Embryonic facial prominence (tissue), 1 donor: ENCODE results near the gene NPS.

Source experiments
- DNase-seq: peaks from one replicate; pipeline ENCODE4 v3.0.0-alpha.2; 2016; ENCODE audit errors: extremely low spot score

Gene NPS, protein sequence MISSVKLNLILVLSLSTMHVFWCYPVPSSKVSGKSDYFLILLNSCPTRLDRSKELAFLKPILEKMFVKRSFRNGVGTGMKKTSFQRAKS

DNA sequence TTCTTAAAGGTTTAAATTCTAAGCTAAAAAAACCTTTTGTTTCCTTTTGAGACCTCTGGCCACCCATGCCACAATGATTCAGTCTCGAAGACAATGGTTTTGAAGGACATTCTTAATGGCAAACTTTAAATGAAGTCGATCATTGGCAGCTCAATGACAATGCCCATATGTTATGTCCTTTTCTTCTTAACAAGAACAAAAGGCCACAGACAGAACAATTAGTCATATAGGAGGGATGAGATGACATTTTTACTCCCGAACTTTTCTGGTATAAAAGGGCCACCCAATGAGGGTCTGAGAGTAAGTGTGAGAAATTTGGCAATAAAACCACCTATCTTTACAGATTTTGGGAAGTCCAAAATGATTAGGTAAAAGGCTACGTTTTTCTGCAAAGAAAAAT lies at the start of gene NPS:
NPS (plus strand) TSS at position 301 of the 400 bp plus-strand sequence; CDS start at position 361, 60 bp downstream.
- no peak for DNase-seq

DNA sequence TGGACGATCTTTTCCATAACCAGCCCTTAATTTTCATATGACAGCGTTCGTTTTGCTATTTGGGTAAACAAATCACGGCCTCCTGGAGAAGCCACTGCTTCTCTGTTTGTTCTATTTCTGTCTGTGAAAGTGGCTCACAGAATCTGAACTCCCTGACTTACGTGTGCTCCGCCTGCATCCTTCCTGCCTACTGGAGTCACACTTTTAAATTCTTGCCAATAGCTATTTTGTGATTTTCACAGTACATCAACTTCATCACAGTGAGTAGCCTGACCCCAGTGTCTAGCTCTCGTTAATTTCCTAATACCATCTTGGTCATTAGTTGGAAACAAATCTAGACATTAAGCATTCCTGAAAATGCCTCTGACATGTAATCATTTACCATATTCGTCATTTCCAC lies 49.0 kb upstream of the NPS start:
- no peak for DNase-seq

DNA sequence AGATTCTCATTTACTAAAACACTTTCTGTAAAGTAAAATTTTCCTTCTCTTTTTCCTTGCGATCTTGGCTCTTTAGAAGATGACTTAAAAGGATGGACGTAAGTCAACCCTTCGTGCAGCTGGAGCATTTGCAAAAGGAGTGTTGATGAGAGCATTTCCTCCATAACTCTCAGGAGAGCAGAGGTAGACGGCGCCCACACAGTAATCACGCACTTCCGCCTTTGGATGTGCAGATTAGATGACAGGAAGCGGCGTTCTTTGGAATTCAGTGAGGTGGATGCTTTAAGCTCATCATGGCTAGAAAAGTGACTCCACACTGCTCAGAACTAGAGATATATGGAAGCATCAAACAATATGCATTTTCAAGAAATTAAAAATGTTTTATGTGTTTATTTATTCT lies 43.0 kb upstream of the NPS start:
- no peak for DNase-seq

DNA sequence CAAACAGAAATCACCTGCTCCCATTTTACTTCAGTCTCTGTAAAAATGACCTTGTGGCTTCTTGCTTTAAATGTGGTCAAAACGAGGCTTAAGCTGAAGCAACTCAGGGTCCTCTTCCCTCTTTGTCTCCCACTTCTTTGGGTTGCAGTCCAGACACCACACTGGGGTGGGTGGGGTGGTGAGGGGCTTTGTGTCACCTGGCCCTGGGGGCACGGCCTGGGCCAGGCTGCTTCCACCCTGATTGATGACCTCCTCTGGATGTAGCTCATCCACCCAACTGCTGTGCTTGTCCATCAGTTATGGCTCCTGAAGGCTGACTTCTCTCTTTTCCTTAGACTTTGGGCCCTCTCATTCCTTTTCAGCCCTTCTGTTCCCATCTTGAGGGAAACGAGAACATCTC lies 26.8 kb upstream of the NPS start:
- DNase-seq: no peak

DNA sequence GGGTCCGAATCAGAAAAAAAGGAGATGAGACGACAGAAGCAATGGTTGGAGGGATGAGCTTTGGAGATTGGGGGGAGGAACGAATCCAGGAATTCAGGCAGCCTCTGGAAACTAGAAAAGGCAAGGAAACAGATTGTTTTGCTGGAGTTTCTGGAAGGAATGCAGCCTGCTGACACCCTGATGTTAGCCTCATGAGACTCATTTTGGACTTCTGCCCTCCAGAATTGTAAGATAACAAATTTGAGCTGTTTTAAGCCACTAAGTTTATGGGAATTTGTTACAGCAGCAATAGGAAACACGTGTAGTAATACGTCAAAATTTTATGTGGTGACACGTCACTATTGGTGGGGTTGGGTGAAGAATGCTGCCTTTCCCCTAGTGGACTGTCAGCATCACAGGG lies 25.6 kb upstream of the NPS start:
- DNase-seq: no peak

DNA sequence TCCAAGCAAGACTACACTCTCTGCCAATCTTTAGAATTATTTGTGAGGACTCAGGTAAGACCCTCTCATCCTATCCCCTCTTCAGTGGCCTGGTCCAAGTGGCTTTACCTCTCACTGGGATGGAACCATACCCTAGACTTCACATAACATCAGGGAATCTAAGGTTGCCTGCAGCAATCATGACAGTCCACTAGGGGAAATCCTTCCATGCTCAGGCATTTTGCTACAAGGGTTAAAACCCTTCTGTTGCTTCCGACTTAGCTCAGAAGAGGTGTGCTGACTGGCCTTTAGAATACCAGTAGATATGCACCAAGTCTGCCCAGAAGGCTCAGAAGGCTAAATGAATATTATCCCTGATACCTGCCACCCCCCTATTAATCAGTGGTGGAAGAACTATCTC lies 24.9 kb upstream of the NPS start:
- no peak for DNase-seq

DNA sequence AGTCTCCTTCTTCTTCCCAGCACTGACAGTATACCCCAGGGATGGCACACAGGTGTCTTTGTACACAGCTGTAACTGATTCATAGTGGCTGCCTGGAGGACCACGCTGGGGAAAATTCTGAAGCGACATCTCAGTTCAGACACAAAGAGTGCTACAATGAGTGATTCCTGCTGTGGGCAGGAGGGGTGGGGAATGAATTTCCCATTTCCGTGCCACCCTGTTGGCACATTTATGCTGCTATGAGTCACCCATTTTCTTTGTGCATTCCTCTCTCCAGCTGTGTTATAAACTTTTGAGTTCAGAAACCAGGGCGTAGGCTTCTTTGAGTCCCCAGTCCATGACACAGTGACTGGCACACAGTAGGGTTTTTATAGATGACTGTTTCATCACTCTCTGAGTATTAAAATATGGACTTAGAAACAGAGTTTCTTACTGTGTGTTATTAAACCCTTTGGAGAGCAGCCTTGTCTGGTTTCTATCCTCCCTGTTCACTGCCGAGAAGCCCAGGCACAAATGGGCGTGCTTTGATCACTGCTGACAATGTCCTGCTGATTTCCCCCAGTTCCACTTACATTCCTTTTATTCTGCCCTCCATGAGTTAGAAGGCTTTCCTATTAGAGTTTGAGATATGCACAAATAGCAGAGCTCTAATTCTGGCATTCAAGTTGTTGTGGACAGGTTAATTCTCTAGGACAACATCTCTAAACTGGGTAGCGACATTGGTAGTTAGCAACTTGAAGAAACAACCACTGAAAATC lies 24.0 kb upstream of the NPS start:
- DNase-seq: no peak

DNA sequence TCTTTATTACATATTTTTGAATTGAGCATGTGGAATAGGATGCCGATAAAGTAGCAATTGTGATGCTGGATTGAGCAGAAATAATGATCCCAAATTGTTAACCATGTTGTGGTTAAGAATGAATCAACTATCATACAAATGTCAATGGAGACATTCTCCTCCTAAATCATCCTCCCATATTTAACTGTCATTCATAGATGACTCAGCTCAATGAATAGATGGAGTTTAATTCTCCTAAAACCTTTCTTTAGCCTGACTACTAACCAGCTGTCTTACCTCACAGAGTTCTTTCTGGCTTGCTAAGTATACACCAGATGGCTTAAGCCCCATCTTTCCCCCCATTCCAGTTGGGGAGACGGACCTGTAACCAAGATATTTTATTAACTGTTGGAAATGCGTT lies 23.4 kb upstream of the NPS start:
- no peak for DNase-seq

DNA sequence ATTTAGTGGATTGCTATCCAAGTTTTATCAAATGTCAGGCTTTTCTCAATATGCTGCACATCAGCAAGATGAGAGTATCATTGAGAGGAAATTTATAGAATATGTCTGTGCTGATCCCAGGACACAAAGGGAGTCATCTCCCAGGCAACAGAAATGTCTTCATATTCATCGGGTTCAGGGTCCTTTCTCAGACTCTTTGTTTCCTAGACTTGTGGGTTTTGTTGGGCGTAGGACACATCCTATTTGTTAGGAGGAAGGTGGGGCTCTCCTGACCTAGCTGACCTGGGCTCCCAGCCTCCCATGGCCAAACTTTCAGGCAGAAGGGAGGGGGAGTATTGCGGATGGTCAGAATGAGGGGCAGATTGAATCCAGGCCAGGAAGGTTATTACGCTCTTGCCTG lies 22.9 kb upstream of the NPS start:
- DNase-seq: no peak

DNA sequence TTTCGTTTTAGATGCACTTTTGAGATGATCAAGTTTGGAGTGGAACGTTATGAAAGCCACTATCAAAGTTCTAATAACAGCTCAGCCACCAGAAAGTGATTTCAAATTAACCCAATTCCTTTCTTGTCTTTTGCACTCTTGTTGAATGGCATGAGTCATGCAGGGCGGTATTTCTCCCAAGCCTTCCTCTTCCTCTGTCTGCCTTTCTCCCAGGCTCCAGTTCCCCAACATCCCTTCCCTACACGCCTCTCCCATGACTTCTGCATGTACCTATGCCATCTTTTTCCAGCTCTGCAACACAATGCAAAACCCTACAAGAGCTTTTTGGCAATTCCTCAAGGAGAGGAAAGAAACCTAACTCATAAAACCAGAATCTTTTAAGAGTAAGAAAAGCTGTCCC lies 21.8 kb upstream of the NPS start:
- no peak for DNase-seq

DNA sequence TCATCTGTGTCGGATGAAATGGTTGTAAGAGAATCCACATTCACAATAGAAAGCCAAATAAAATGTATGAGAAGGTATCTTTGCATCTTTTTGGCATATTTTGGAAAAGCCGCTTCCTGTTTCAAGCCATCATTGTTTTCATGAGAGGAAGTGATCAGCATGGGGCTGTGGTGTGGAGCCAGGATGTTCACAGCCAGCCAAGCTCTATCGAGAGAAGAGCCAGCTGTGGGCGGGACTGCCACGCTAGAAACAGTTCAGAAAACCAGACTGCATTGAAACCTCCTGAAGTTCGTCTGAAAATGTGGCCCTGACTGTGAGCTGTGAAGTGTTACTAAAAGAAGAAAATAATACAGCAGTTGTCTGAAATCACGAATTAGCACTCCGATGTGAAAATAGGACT lies 21.2 kb upstream of the NPS start:
- DNase-seq: no peak

DNA sequence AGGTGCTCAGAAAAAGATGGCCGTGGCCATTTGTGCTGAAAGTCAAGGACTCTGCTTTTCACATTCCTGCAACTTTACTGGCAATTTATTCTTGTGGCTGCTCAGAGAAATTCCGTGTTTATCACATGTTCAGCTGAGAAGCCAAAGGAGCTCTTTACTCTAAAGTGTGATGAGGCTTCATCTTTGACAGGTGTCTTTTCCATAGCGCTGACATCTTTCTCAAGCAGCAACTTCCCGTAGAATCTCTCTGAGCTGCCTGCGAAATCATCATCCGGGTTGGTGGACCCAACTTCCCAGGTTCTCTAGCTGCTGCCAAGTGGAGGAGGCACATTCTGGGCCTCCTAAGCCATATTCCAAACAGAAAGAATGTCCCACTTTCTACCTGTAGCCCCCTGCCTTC lies 16.9 kb upstream of the NPS start:
- DNase-seq: no peak

DNA sequence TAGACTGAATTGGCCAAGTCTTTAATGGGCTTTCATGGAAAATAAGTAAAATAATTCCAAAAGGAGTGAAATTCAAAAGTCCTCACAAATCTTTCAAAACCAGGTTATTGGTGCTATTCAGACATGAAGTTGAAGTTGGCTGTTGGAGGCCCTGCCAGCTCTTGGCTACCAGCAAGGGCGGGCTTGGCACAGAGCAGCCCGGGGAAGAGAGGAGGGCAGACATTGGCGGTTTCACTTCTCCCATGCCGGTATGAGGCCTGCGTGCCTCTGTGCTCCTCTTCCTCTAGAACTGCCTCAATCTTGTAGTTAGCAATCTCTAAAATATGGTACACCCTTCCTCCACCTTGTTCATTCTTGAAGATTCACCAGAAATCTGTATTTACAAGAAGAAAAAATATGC lies 16.4 kb upstream of the NPS start:
- DNase-seq: no peak

DNA sequence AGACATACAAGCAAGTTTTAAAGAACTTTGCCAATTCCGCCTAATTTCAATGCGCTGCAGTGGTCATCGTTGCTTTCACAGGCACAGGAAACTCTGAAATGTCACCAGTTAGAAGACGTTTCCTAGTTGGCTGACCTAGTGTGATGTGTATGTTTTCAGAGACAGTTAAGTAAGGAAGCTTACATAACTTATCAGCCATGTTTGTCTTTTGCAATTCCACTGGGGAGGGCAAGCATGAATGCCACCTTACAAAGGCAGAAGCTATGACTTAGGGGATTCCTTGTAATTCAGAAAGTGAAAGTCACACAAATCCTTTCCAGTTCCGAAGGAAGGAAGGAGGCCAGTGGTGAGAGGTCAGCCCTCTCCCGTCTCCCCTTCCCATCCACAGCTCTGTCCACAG lies 15.0 kb upstream of the NPS start:
- DNase-seq: no peak

DNA sequence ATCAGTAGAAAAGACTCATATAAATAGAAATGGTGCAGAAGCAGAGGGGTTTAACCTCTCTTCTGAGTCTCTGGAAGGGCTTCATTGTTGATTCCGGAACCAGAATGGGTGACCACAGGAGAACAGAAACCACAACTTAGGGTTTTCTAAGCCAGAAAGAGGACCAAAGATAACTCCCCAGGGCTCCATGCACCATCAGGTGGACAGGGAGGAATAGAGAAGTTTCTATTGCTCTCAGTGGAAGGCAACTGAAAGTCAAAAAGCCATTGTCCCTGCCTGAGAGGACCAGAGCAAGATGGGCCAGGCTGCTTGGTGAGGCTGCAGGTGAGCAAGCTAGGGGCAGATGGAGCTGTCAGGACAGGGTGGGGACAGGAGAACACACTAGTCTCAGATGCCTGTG lies 14.6 kb upstream of the NPS start:
- no peak for DNase-seq

DNA sequence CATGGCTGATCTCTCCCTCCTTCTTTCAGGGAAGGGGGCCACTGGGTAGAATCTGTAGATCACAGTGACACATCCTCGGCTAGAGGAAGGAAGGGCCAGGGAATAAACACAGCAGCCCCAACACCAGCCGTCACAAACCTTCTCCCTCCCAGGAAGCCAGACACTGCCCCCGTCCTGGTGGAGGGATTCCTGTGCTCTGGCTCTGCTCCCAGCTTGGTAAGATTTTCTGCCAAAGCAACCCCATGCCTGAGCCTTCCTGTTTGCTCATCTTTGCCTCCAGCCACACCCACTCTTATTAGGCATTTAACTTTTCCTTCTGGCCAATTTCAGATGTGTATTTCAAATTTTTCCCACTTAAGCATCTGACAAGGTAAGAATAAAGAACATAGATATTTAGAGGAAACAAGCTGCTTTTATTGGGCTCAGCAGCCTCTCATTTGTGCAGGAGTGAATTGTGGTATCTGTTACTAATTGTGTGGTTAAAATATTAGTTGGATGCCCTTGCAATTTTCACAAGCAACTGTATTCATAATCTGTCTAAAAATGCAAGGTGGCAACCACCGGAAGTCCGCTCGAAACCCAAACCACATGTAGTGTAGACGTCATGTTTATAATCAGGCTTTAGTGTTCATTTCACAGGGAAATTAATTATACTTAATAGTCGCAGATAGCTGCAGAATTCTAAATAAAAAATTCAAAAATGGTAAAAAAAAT lies 13.2 kb upstream of the NPS start:
- DNase-seq: no peak

DNA sequence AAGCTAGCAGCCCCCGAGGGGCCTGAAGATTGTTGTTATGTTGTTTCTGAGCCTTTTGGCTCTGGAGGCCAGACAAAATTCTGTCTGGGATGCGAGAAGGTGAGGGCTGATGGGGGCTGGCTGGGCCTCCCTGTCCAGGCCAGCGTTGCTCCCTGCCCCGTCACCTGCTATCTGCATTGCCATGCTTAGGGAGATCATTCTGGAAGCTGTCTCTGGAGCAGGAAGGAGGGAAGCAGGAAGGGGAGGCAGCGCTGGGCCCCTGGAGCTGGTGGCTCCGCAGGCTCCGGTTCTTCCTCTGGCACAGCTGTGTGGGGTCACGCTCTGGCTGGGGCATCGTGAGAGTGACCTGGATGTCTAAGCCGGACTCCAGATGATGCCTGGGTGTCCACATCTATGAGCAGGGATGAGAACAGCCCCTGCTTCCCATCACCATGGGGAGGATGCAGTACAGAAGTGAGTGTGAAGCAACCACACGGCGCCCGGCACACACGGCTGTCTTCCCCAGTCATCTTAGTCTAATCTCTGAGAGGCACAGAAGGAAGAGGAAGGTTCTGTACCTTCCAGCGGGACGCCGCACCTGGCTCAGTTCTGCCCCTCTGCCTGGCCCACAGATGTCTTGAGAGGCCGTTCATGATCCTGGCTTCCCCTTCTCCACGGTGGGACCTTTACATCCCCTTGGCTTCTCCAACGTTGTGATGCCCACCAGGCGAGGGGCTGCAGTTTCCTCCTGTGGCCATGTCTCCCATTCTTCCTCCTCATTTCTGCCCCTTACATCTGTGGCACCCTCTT lies 11.9 kb upstream of the NPS start:
- DNase-seq: no peak

DNA sequence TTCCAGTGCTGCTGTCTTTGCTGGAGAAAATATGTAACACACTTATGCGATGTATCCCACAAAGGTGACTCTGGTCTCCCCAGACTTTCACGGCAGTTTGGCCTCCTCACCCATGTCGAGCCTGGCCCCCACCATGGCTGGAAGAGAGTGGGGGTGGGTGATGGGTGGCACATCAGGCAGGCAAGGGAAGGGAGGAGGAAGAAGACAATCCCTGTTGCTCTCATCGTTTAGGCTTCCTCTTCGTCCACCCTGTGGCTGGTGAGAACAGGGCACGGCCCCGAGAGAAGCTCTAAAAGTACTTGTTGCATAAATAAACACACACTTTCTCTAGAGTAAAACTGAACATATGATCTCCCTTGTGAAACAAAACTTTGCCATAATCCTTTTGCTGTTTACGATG lies 11.2 kb upstream of the NPS start:
- DNase-seq: no peak

DNA sequence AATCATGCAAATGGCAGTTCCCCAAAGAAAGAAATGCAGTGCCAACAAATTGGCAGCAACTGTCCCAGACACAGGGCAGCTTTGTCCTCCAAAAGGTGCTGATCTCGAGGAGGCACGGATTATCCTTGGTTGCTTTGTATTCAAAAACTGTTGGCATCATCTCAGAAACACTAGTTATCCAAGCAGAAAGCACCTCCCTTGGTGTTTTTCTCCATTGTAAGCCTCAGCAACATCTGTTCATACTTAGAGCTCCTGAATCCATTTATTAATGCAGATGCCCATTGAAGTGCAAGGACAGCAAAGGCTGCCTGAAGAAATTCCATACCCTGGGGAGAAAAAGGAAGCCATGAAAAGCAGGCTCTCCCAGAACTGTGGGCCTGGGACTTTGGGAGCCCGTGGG lies 1.1 kb upstream of the NPS start:
- DNase-seq: no peak

DNA sequence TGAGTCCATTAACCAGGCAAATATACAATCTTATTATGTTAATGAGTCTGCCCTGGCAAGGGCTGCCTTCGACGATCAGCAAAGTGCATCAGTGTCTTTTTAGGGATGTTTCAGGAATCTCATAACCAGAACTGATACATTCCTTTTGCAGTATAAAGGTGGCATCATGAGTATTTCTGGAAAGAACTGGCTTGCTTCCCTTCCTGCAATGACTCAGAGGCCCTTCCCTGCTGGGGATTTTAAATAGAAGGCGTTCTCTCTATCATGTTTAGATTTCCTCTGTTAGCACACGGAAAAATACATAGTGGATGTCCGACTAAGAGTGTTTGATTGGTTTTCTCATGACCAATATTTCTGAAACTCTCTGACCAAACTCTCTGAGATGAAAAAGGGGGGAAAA lies 1.8 kb downstream of the NPS start:
- no peak for DNase-seq

DNA sequence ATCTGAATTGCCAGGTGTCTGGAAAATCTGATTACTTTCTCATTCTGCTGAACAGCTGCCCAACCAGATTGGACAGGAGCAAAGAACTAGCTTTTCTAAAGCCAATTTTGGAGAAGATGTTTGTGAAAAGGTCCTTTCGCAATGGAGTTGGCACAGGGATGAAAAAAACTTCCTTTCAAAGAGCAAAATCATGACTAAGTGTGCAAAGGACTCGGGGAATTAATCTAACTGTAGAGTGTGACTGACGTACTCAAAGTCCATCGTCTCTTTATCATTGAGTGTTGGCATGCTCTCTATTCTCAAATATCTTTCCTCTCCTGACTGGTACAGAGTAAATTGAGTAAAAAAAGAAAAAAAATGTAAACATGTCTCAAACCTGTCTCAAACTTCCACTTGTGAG lies 3.3 kb downstream of the NPS start:
- DNase-seq: no peak

DNA sequence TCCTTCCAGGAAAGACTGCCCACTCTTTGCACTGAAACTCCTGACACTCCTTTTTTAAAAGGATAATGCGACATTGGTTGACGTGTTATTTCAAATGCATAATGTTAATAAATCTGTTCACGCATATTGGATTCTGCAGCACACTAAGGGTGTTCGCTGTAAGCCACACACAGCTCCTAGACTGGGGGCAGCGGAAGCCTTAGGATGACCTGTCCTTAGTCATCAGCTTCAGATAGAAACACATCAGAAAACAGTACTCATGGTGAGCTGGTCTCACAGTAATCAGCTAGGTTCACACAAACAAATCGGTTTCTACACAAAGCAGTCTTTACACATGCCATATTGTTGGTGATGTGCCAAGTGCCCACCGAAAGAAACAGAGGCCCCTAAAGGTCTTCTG lies 4.3 kb downstream of the NPS start:
- DNase-seq: no peak

DNA sequence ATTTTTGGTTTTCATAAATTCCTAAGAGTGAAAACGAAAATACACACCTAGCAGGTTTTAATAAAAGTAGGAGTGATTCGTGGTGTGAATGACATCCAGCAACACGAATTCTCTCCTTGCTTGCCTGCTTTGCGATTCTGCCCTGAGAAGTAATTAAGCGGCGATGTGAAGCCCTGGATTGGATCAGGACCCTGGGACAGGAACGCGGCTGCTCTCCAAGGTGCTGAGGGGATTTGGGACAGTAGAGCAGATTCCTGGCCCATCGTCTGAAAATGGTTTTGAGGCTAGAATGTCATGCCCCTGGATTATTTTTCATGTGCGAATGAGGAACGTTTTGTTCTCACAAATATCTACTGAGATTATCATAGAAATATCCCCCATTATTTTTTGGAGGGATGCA lies 7.8 kb downstream of the NPS start:
- peak; percentile 18 for DNase-seq
